BE2C (cell line): ENCODE results near the gene KSR2.

Experiments
- DNase-seq: peaks from one replicate; pipeline ENCODE4 v3.0.0-alpha.2; 2020
- H3K27me3 ChIP-seq: fragments of 250-450 bp; sonication (Bioruptor Pico); 2 replicates; pipeline ENCODE4 v1.5.1; 2020; ENCODE audit warnings: mild to moderate bottlenecking
- H3K36me3 ChIP-seq: fragments of 250-450 bp; sonication (Bioruptor Pico); 2 replicates; pipeline ENCODE4 v1.5.1; 2020; ENCODE audit warnings: mild to moderate bottlenecking
- H3K4me1 ChIP-seq: fragments of 250-450 bp; sonication (Bioruptor Pico); 2 replicates; pipeline ENCODE4 v1.5.1; 2020
- H3K4me3 ChIP-seq: 2 replicates; pipeline ENCODE4 v1.5.1; 2011; ENCODE audit warnings: low read depth, low read length
- H3K9me3 ChIP-seq: fragments of 250-450 bp; sonication (Bioruptor Pico); 2 replicates; pipeline ENCODE4 v1.5.1; 2020
- TF ChIP-seq, protein P1 (sequence below): IDR thresholded peaks from 2 replicates; pipeline ENCODE4 v1.5.1; 2012; ENCODE audit warnings: mild to moderate bottlenecking, low read depth, low read length

KSR2 gene

DNA sequence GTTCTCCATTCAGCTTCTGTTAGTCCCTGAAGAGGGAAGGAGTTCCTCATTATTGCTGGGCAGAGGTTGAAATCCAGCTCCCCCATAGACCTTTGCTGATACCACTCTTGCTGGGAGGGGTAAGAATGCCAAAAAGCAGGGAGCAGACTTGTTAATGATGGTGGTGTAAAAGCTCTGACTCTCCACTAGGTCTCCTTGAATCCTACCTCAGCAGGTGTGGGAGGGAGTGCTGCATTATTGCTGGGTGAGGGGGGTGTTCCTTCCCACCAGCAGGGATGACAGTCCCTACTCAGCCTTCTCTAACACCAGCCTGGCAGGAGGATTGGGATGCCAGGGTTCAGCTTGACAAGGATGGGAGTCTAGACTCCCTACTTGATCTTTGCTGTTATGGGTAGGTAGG is 421.6 kb downstream of the KSR2 start:
- Histone ChIP-seq H3K9me3 (no peaks in the 10 kb centered on the region), H3K4me3 (no peak overlapping the region), H3K36me3 (no peaks in the 10 kb centered on the region), H3K4me1 (no peaks in the 10 kb centered on the region), H3K27me3 (no peaks in the 10 kb centered on the region)
- no peak for DNase-seq
- TF ChIP-seq, protein P1, sequence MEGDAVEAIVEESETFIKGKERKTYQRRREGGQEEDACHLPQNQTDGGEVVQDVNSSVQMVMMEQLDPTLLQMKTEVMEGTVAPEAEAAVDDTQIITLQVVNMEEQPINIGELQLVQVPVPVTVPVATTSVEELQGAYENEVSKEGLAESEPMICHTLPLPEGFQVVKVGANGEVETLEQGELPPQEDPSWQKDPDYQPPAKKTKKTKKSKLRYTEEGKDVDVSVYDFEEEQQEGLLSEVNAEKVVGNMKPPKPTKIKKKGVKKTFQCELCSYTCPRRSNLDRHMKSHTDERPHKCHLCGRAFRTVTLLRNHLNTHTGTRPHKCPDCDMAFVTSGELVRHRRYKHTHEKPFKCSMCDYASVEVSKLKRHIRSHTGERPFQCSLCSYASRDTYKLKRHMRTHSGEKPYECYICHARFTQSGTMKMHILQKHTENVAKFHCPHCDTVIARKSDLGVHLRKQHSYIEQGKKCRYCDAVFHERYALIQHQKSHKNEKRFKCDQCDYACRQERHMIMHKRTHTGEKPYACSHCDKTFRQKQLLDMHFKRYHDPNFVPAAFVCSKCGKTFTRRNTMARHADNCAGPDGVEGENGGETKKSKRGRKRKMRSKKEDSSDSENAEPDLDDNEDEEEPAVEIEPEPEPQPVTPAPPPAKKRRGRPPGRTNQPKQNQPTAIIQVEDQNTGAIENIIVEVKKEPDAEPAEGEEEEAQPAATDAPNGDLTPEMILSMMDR = no peak

DNA sequence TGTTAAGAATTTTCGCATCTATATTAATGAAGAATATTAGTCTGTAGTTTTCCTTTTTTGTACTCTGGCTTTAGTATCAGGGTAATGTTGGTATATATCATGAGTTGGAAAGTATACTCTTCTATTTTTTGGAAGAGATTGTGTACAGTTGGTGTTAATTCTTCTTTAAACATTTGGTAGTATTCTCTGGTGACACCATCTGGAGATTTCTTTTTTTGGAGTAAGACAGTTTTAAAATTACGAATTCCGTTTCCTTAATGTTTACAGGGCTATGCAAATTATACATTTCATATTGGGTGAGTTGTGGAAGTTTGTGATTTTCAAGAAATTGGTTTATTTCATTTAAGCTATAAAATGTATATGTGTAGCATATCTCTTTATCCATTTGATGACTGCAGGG is 423.6 kb downstream of the KSR2 start:
- no peak for DNase-seq
- Histone ChIP-seq H3K4me1 (no peaks in the 10 kb centered on the region), H3K36me3 (no peaks in the 10 kb centered on the region), H3K27me3 (no peaks in the 10 kb centered on the region), H3K9me3 (no peaks in the 10 kb centered on the region), H3K4me3 (no peak overlapping the region)
- TF ChIP-seq, protein P1 = no peak

DNA sequence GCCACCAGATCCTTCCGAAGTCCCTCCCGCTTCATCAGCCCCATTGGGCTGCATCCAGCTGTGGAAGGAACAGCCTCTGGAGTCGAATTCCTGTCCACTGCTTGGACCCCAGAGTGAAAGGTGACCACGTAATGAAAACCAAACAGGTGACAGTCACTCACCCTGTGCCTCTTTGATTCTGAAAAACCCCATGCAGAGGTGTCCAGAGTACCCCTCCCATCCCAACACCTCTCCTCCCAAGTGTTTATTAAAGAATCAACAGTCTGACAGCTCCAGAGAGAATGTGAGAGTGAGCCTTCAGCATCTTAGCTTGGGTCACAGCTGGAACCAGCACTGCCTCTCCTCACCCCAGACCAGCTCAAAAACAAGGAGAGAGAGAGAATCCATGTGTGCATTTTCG is 428.8 kb downstream of the KSR2 start:
- Histone ChIP-seq H3K9me3 (no peaks in the 10 kb centered on the region), H3K4me1 (no peaks in the 10 kb centered on the region), H3K36me3 (no peaks in the 10 kb centered on the region), H3K4me3 (no peak overlapping the region), H3K27me3 (no peaks in the 10 kb centered on the region)
- no peak for DNase-seq
- TF ChIP-seq, protein P1 = no peak

DNA sequence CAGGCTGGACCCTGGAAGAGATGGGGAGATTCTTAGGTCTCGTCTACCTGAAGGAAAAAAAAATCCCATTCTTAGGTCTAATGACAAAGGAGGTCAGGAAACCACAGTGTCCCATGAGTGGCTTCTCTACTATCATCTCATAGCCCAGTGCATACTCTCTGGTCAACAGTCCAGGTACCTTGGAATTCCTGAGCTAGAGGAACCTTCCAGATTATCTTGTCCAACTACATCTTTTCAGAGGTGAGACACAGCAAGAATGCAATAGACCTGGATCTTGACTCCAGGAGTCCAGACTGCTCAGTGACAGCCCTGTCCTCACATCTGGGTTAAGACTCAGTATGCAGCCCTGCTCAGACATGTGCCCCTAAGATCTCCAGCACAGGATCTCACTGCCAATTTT is 429.9 kb downstream of the KSR2 start:
- Histone ChIP-seq H3K4me1 (no peaks in the 10 kb centered on the region), H3K4me3 (no peak overlapping the region), H3K36me3 (no peaks in the 10 kb centered on the region), H3K9me3 (no peaks in the 10 kb centered on the region), H3K27me3 (no peaks in the 10 kb centered on the region)
- no peak for DNase-seq
- TF ChIP-seq, protein P1 = no peak

DNA sequence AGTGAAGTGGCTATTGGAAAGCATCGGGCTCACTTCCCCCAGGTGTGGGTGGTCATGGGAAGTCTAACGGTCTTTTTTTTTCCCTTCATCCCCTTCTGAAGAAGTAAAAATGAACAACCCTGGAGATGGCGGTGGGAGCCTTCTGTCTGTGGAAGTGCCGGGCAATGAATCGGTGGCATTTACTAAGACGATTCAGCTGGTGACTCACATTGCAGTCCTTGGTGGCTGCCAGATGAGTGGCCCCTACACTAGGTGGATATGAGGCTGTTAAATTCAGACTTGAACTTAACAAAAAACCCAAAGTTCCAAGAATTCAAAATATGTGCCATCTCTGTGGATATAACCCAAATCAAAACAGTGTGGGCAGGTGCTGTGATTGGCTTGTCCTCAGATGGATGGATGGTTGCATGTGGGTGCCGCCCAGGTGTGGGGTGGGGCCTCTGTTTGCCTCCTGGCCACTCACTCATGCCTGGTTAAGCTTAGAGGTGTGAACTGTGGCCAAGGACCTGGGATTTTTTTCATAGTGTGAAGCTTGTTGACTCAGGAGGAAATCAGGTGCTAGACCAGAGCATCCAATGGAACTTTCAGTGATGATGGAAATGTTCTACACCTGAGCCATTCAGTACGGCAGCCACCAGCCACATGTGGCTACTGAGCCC is 430.6 kb downstream of the KSR2 start:
- Histone ChIP-seq H3K27me3 (no peaks in the 10 kb centered on the region), H3K4me3 (no peak overlapping the region), H3K9me3 (no peaks in the 10 kb centered on the region), H3K36me3 (no peaks in the 10 kb centered on the region), H3K4me1 (no peaks in the 10 kb centered on the region)
- DNase-seq = no peak
- TF ChIP-seq, protein P1 = no peak

DNA sequence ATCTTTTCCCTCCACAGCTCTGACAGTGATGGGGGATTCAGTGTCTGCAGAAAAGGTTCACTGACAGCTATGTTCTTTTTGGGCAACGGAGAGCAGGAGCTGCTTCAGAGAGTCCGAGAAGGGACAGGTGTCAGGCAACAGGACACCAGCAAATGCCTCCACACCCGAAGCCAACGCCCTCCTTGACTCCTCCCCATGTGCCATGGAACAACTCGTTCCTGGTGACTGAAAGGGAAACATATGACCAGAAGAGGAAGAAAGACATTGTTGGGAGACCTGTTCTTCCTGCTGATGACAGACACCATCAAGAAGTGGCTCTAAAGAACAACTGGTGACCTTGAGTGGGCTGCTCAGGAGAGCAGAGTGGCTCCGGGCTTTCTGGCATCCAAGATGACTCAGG is 435.1 kb downstream of the KSR2 start:
- TF ChIP-seq, protein P1 = no peak
- H3K4me3 ChIP-seq = no peak overlapping the region
- H3K27me3 ChIP-seq = no peaks in the 10 kb centered on the region
- no peaks in the 10 kb centered on the region for H3K4me1 ChIP-seq
- H3K36me3 ChIP-seq = no peaks in the 10 kb centered on the region
- no peak for DNase-seq
- no peaks in the 10 kb centered on the region for H3K9me3 ChIP-seq
